Cardiac fibroblast (primary cell): ENCODE results near the gene CLDN15.
A peak's percentile ranks its signal among the peaks of the same experiment; 100 is the strongest.
"Not testable (repeated sequence)": the region's sequence is repeated elsewhere in the genome, so short reads cannot be mapped to it uniquely, and the experiment has no call there.

ENCODE experiments used
- DNase-seq, 2 donors: peaks; one replicate each; pipeline versions ENCODE4 v3.0.0 to v3.0.0-alpha.2; 2010; ENCODE audit warnings: low read depth in 2 of 2
- H3K4me3 ChIP-seq, 2 donors: replicated peaks in 1 of 2; 1 replicate in 1 of 2; 2 replicates in 1 of 2; pipeline ENCODE4 v1.5.1; 2011; ENCODE audit warnings: low read depth in 2 of 2, low read length in 2 of 2, mild to moderate bottlenecking in 2 of 2, moderate library complexity in 1 of 2
- TF ChIP-seq, protein P1 (sequence below): IDR thresholded peaks from one replicate; pipeline ENCODE4 v1.5.1; 2011; ENCODE audit warnings: low read depth, mild to moderate bottlenecking, low read length, inconsistent platforms

Gene CLDN15

DNA sequence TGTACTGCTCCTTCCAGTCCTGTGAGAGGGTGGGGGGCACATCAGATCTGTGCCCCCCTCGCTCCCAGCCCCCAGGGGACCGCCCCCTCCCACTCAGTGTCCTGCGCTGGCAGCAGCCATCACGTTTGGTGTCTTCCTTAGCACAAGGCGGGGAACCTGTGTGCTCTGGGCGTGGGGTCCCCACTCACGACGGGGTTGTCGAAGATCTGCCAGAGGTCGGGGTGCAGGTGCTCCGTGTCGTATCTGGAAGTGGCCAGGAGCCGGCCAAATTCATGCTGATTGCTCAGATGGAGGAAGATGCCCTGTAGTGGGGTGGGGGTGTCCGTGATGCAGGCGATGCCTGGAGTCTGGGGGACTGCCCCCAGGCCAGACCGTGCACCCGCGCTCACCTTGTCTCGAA lies 27.5 kb downstream of the CLDN15 start:
- H3K4me3 ChIP-seq: no peak overlapping the region
- no peak for DNase-seq
- TF ChIP-seq, protein P1, sequence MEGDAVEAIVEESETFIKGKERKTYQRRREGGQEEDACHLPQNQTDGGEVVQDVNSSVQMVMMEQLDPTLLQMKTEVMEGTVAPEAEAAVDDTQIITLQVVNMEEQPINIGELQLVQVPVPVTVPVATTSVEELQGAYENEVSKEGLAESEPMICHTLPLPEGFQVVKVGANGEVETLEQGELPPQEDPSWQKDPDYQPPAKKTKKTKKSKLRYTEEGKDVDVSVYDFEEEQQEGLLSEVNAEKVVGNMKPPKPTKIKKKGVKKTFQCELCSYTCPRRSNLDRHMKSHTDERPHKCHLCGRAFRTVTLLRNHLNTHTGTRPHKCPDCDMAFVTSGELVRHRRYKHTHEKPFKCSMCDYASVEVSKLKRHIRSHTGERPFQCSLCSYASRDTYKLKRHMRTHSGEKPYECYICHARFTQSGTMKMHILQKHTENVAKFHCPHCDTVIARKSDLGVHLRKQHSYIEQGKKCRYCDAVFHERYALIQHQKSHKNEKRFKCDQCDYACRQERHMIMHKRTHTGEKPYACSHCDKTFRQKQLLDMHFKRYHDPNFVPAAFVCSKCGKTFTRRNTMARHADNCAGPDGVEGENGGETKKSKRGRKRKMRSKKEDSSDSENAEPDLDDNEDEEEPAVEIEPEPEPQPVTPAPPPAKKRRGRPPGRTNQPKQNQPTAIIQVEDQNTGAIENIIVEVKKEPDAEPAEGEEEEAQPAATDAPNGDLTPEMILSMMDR: no peak

DNA sequence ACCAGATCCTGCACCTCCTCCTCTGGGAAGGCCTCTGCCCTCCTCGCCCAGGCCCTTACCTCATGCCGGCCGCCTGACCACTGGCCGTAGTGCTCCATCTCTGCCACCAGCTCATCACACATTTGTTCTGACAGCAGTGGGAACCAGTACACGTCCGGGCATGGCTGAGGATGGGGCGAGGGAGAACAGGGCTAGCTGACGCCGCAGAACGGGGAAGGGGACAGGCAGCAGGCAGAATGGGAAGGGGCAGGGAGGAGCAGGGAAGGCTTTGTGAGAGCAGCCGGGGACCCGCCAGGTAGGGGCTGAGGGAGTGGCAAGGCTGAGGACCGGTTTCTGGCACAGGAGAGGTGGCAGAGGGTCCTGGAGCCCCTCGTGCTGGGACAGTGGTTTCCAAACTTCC lies 28.8 kb downstream of the CLDN15 start:
- DNase-seq: no peak
- TF ChIP-seq, protein P1: no peak
- H3K4me3 ChIP-seq: no peak overlapping the region

DNA sequence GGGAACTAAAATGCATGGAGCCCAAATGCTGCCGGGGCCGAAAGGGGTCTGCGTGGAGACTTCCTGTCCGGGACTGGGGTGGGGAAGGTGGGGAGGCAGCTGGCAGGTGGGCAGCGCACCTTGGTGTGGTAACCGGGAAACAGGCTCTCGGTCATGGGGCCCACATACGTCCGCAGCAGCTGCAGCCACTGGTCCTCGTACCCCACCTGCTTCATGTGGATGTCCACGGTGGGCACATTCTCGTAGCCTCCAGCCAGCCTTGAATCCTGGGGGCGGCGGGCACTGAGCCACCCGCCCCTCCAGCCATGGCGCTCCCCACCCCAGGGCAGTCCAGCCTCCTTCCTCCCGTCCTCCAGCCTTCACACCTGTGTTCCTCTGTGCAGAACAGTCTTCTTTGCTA lies 30.1 kb downstream of the CLDN15 start:
- no peak overlapping the region for H3K4me3 ChIP-seq
- TF ChIP-seq, protein P1: no peak
- no peak for DNase-seq

DNA sequence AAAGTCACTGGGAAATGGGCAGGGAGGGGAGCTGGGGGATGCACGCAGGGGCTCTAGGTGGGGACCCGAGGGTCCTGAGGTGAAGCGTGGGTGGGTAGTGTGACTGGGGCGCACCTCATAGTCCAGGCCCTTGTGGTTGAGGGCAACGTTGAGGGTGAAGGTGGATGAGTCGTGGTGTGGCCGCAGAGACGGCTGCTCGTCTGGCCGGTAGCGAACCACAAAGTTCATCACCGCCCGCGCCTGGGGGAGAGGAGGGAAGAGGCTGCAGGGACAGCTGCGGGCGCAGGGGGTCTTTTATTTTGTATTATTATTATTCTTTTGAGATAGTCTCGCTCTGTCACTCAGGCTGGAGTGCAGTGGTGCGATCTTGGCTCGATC lies 30.9 kb downstream of the CLDN15 start:
- TF ChIP-seq, protein P1: no peak
- no peak for DNase-seq
- H3K4me3 ChIP-seq: no peak overlapping the region

DNA sequence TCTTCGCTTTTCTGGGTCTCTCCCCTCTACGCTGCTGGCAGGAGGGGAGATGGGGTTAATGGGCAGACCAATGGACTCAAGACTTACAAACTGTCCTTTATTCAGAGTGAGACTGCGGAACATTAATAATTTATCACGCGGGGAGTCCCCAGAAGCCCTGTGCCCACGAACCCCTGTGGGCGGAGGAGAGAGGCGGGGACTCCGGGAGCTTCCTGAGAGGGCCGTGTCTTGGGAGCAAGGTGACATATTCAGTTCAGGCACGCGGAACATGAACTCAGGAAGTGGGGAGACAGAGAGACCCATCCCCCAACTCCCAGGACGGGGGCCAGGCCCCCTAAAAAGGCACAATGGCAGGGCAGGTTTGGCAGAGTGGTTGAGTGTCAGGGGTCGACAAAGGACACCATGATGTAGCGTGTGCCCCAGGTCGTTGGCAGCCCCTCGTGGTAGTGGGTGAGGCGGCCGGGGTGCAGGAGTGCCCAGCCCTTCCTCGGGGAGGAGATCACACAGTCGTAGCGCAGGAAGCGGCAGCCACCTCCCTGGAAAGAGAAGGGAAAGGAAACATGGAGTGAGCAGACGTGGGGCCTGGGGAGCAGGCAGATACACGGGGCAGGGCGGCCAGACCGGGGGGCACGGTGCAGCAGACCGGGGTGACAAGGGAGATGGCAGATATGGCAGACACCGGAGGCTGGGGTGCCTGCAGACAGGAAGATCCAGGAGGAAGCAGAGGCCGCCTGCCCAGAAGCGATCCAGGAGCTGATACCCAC lies 31.5 kb downstream of the CLDN15 start:
- TF ChIP-seq, protein P1: no peak
- no peak for DNase-seq
- no peak overlapping the region for H3K4me3 ChIP-seq

DNA sequence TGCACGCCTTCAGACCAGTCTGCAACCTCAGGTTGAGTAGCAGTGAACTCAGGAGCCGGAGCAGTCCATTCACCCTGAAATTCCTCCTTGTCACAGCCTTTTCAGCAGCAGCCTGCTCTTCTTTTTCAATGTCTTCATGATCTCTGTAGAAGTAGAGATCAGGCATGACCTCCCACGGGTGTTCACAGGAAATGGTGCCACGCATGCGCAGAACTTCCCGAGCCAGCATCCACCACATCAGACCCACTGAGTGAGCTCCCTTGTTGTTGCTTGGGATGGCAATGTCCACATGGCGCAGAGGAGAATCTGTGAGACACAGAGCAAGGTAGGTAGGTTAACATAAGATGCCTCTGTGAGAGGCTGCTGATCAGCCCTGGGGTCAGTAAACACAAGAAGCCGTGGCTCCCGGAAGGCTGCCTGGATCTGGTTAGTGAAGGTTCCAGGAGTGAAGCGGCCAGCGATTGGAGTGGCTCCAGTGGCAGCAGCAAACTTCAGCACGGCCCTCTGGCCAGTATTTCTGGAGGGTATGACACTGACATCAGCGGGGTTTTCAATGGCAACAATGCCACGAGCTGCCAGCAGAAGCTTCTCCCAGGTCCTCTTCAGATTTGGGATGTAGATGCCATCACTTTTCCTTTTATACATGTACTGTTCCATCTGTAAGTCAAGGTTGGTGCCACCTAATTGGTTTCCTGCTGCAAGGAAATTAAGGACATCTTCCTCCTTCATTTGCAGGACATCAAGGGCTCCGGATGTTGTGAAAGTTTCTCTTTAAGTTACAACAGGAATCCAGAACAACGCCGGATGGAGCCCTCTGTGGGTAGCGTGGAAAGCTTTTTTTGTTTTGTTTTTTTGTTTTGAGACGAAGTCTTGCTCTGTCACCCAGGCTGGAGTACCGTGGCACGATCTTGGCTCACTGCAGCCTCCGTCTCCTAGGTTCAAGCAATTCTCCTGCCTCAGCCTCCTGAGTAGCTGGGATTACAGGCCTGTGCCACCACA lies 33.6 kb downstream of the CLDN15 start:
- peak; percentile 26 to 48 for DNase-seq
- H3K4me3 ChIP-seq: not testable (repeated sequence)

DNA sequence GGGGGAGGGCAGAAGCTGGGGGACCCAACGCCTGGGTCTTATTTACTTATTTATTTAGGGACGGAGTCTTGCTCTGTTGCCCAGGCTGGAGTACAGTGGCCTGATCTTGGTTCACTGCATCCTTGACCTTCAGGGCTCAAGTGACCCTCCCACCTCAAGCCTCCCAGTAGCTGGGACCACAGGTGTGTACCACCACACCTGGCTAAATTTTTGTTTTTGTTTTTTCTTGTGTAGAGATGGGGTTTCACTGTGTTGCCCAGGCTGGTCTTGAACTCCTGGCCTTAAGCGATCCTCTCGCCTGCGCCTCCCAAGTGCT lies 35.0 kb downstream of the CLDN15 start:
- TF ChIP-seq, protein P1: no peak
- DNase-seq: no peak
- no peak overlapping the region for H3K4me3 ChIP-seq
